ENCODE results near the gene CDK8. TPM values are rescaled to one million over a fixed set of nuclear protein-coding genes. Genes with fewer than 3 reads are reported as not detected.

Gene CDK8
- total RNA-seq, 4 donors from 2014 or later: 9.6 to 17.7 (median 13.7) TPM

DNA sequence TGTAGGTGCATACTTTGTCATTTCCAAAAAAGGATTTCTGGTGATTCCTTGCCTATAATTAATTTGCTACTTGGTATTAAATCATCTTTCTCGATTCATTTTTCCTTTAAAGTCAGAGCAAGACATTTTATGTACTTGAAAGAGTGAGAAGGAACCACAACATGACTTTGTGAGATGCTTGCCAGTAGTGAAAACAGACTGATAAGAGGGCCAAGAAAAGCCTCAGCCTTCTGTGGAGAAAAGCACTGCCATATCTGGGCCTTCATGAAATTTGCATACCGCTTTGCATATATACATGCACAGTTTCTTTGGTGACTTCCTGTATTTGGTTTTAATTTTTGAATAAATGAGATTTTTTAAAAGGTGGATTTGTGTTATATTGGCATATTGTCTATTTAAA is 128.4 kb downstream of the CDK8 start:
- H3K4me3 ChIP-seq: no peak overlapping the region
- H3K27me3 ChIP-seq: no peaks in the 10 kb centered on the region
- no peak for DNase-seq (ENCODE audit: low spot score in 2 of 2)
- no peak overlapping the region for H3K27ac ChIP-seq
- TF ChIP-seq, protein P1, sequence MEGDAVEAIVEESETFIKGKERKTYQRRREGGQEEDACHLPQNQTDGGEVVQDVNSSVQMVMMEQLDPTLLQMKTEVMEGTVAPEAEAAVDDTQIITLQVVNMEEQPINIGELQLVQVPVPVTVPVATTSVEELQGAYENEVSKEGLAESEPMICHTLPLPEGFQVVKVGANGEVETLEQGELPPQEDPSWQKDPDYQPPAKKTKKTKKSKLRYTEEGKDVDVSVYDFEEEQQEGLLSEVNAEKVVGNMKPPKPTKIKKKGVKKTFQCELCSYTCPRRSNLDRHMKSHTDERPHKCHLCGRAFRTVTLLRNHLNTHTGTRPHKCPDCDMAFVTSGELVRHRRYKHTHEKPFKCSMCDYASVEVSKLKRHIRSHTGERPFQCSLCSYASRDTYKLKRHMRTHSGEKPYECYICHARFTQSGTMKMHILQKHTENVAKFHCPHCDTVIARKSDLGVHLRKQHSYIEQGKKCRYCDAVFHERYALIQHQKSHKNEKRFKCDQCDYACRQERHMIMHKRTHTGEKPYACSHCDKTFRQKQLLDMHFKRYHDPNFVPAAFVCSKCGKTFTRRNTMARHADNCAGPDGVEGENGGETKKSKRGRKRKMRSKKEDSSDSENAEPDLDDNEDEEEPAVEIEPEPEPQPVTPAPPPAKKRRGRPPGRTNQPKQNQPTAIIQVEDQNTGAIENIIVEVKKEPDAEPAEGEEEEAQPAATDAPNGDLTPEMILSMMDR (IDR thresholded peaks at IDR 0.05): no peak
- TF ChIP-seq POLR2A (IDR thresholded peaks at IDR 0.05): no peak
- no peak for TF ChIP-seq EP300 (IDR thresholded peaks at IDR 0.05)
- 93 to 96% methylated on average over 2 of the region's 2 CpGs for WGBS, 2 donors
- H3K4me1 ChIP-seq: no peaks in the 10 kb centered on the region
- H3K9me3 ChIP-seq: no peaks in the 10 kb centered on the region
- H3K36me3 ChIP-seq: peaks cover 0 to 20% (median 0%) of the 10 kb centered on the region in 3 donors

DNA sequence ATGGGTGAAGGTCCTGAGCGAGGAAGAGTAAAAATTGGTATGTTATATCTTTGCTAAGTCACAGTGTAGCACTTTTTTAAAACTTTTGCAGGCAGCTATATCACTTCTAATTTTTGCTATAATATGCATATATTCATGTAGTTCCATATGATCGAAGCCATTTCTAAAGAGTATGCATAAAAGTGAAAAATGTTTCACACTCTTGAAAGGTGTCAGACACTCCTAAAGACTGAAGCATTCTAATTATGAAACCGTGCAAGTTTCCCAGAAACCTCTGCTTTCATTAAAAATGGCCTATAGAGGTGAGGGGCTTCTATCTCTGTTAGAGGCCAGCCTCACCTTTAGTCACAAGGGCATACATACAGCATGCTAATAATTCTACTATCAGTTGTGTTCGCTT is 128.9 kb downstream of the CDK8 start:
- WGBS, 2 donors: 94 to 96% methylated on average over 4 of the region's 4 CpGs
- no peaks in the 10 kb centered on the region for H3K9me3 ChIP-seq
- H3K27ac ChIP-seq: no peak overlapping the region
- H3K27me3 ChIP-seq: no peaks in the 10 kb centered on the region
- no peaks in the 10 kb centered on the region for H3K4me1 ChIP-seq
- no peak for DNase-seq (ENCODE audit: low spot score in 2 of 2)
- peaks cover 0 to 25% (median 0%) of the 10 kb centered on the region in 3 donors for H3K36me3 ChIP-seq
- H3K4me3 ChIP-seq: no peak overlapping the region
- TF ChIP-seq EP300 (IDR thresholded peaks at IDR 0.05): no peak
- no peak for TF ChIP-seq POLR2A (IDR thresholded peaks at IDR 0.05)
- TF ChIP-seq, protein P1 (IDR thresholded peaks at IDR 0.05): no peak

DNA sequence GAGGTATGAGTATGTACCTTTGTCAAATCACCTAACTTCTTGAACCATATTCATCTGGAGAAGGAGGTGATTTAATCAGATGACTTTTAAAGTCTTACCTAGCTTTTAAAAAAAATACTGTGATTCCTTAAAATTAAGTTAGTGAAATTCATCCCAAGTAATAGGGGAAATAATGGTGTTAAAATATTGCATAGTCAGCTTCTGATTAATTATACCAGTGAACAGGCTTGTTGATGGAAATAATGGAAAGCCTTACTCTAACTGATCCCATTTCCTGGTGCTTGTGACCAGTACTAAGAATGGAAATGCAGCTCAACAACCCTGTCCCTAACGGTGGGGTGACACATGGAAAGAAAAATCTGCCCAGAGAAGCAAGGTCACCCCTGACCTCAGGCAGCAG is 130.7 kb downstream of the CDK8 start:
- Histone ChIP-seq H3K27ac (no peak overlapping the region), H3K4me3 (no peak overlapping the region), H3K9me3 (no peaks in the 10 kb centered on the region), H3K36me3 (peaks cover 0 to 40% (median 0%) of the 10 kb centered on the region in 3 donors), H3K27me3 (no peaks in the 10 kb centered on the region), H3K4me1 (no peaks in the 10 kb centered on the region)
- 41 to 56% methylated on average over 1 of the region's 1 CpG for WGBS, 2 donors
- no peak for DNase-seq (ENCODE audit: low spot score in 2 of 2)
- TF ChIP-seq POLR2A (IDR thresholded peaks at IDR 0.05): no peak
- TF ChIP-seq EP300 (IDR thresholded peaks at IDR 0.05): no peak
- TF ChIP-seq, protein P1 (IDR thresholded peaks at IDR 0.05): no peak

DNA sequence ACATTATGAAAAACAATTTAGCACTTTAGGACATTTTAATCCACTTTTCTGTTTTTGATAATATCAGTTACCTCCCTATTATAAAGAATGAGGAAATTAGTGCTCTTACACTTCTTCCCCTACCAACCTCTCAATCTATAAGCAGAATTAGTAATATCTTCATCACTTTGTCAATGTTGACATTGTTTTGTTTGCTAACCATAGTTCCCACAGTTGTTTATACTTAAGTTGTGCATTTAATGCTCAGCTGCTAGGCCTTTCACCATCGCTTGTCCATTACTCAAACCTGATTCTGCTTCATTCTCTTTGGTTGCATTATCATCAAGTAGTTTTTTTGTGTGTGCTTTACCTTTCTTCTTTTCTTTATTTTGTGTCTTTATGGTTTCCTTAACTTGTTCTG is 132.1 kb downstream of the CDK8 start:
- Histone ChIP-seq H3K4me1 (no peaks in the 10 kb centered on the region), H3K9me3 (no peaks in the 10 kb centered on the region), H3K27me3 (no peaks in the 10 kb centered on the region), H3K36me3 (peaks cover 0 to 48% (median 0%) of the 10 kb centered on the region in 3 donors), H3K27ac (no peak overlapping the region), H3K4me3 (no peak overlapping the region)
- TF ChIP-seq, protein P1 (IDR thresholded peaks at IDR 0.05): no peak
- TF ChIP-seq EP300 (IDR thresholded peaks at IDR 0.05): no peak
- no peak for TF ChIP-seq POLR2A (IDR thresholded peaks at IDR 0.05)
- 96 to 97% methylated on average over 1 of the region's 1 CpG for WGBS, 2 donors
- DNase-seq (ENCODE audit: low spot score in 2 of 2): no peak

DNA sequence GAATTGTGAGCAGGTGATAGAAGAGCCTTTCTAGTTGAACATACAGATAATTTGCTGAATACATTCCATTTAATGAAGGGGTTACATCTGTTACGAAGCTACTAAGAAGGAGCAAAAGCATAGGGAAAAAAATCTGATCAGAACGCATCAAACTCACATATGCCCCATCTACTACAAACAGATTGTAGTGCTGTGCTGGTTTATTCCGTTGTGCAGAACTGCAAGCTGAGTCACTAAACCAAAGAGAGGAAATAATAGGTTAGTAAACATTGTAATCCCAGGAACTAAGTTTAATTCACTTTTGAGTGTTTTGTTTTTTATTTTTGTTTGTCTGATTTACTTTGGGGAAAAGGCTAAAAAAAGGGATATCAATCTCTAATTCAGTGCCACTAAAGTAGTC is 136.3 kb downstream of the CDK8 start:
- Histone ChIP-seq H3K27ac (no peak overlapping the region), H3K27me3 (no peaks in the 10 kb centered on the region), H3K4me3 (no peak overlapping the region), H3K9me3 (no peaks in the 10 kb centered on the region), H3K36me3 (peaks cover 0 to 47% (median 0%) of the 10 kb centered on the region in 3 donors), H3K4me1 (no peaks in the 10 kb centered on the region)
- TF ChIP-seq, protein P1 (IDR thresholded peaks at IDR 0.05): no peak
- no peak for TF ChIP-seq POLR2A (IDR thresholded peaks at IDR 0.05)
- TF ChIP-seq EP300 (IDR thresholded peaks at IDR 0.05): no peak
- no peak for DNase-seq (ENCODE audit: low spot score in 2 of 2)
- 84 to 94% methylated on average over 3 of the region's 3 CpGs for WGBS, 2 donors

Data from tibial nerve (tissue), 4 donors.